GM18870 (cell line): ENCODE data around the gene RAPGEF2.

ENCODE experiments used
- ATAC-seq: cut with Tn5 transposase; IDR thresholded peaks from one replicate; pipeline ENCODE4 v1.9.1; 2021; ENCODE audit warnings: moderate library complexity; ENCODE audit not compliant: unreplicated experiment

The RAPGEF2 gene

GRCh38 chr4:159396151-159396550 lies 293.3 kb downstream of the RAPGEF2 start:
- ATAC-seq, result no peak

DNA sequence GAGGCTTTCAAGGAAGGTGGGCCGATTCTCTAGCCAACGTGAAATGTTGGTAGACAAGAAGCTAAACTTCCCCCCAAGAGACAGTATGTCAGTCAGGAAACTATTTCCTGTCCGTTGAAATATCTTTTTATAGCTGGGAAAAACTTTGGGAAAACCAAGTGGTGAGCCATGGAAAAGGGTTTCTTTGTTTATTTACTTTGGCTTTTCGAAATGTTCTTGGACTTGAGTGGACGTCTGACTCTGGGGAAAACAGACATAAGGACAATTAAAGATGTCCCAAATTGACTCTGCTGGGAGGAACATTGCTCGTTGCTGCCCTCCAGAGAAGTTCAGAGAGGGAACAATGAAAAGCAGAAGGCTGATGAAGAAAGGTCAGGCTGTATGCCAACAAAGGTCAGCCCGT lies 295.4 kb downstream of the RAPGEF2 start:
- no peak for ATAC-seq

GRCh38 chr4:159400558-159401225 lies 297.8 kb downstream of the RAPGEF2 start:
- ATAC-seq, result peak; percentile 45

GRCh38 chr4:159401226-159401712 lies 298.4 kb downstream of the RAPGEF2 start:
- peak; percentile 5 for ATAC-seq

- ATAC-seq, result no peak
Observed at GRCh38 chr4:159401791-159402380, 299.0 kb downstream of the RAPGEF2 start.
